Breast epithelium (tissue), 3 donors: ENCODE measurements around the gene PRSS36.

Experiments
- CTCF ChIP-seq, 3 donors: fragments of 450-650 bp; IDR thresholded peaks; one replicate each; pipeline ENCODE4 v1.5.1; 2016 to 2017; ENCODE audit warnings: antibody characterized with exemption in 3 of 3, mild to moderate bottlenecking in 3 of 3, moderate library complexity in 3 of 3
- POLR2A ChIP-seq: fragments of 450-650 bp; IDR thresholded peaks from one replicate; pipeline ENCODE4 v1.6.1; 2016; ENCODE audit warnings: antibody characterized with exemption, mild to moderate bottlenecking, moderate library complexity

GRCh38 chr16:31198207-31198882 is 48.5 kb upstream of the PRSS36 start:
- TF ChIP-seq CTCF (IDR thresholded peaks at IDR 0.05) (no peak), POLR2A (no peak)
